HPDE6-E6E7 (cell line): Measurements from ENCODE around the gene ZNF778.

Experiments used
- DNase-seq: peaks from one replicate; pipeline ENCODE4 v3.0.0; 2011; ENCODE audit warnings: missing footprints; ENCODE audit errors: extremely low spot score

Gene ZNF778

GRCh38 chr16:89275837-89276720 is 58.6 kb downstream of the ZNF778 start:
- no peak for DNase-seq

- DNase-seq: no peak
Observed at GRCh38 chr16:89277049-89277448, 59.5 kb downstream of the ZNF778 start.

- no peak for DNase-seq
Observed at GRCh38 chr16:89277641-89278341, 60.3 kb downstream of the ZNF778 start.

GRCh38 chr16:89278441-89279240 is 61.1 kb downstream of the ZNF778 start:
- DNase-seq: no peak

- DNase-seq: no peak
Observed at GRCh38 chr16:89279666-89280481, 62.4 kb downstream of the ZNF778 start.

GRCh38 chr16:89280546-89281188 is 63.2 kb downstream of the ZNF778 start:
- no peak for DNase-seq

GRCh38 chr16:89281189-89281577 is 63.7 kb downstream of the ZNF778 start:
- DNase-seq: no peak

- no peak for DNase-seq
Observed at GRCh38 chr16:89281829-89282228, 64.3 kb downstream of the ZNF778 start.

- DNase-seq: no peak
Observed at GRCh38 chr16:89282523-89282922, 65.0 kb downstream of the ZNF778 start.

- no peak for DNase-seq
Observed at GRCh38 chr16:89283449-89283848, 65.9 kb downstream of the ZNF778 start.

GRCh38 chr16:89285381-89285780 is 67.9 kb downstream of the ZNF778 start:
- DNase-seq: no peak

- DNase-seq: no peak
Observed at GRCh38 chr16:89286096-89286495, 68.6 kb downstream of the ZNF778 start.
